ENCODE results near the gene C16orf86. TPM values are rescaled to one million over a fixed set of nuclear protein-coding genes. Genes with fewer than 3 reads are reported as not detected.

Gene C16orf86
- total and polyA plus RNA-seq, 2 of the 8 experiments (the other 6 are each of a cell fraction or from before 2014, with no cell fraction given) = 1.4 to 2.3 TPM

DNA sequence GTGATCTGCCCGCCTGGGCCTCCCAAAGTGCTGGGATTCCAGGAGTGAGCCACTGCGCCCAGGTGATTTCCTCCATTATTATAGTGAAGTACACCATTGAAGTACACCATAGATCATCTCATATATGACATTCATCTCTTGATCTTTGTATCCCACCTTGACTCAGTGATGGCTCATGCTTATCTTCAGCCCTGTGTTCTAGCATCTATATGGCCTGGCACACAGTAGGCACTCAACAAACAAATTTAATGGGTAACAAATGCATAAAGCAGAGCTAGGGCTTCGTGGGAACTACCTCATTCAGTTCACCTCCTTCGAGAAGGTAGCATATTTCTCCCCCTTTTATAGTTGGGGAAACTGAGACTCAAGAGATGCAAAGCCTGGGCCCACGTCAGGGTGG, 1.0 kb upstream of the C16orf86 start:
- WGBS, 2 experiments (ENCODE audit: extremely low coverage in 1 of 2, insufficient coverage in 1 of 2, insufficient read length in 1 of 2, insufficient replicate concordance in 2 of 2, low coverage in 1 of 2, low lambda C conversion rate in 2 of 2, missing lambda C conversion rate in 1 of 2) = 65% methylated on average over 5 of the region's 5 CpGs; no CpG with 5 or more reads in 1 of the 2 experiments
- Histone ChIP-seq H4K8ac (ENCODE audit: extremely low read depth, insufficient read depth, low read length) (no peak overlapping the region), H2AK5ac (ENCODE audit: low read depth, low read length) (no peak overlapping the region), H3K79me1 (ENCODE audit: low read depth, low read length) (no peaks in the 10 kb centered on the region), H3K4me2 (ENCODE audit: insufficient read depth in 1 of 2, low read depth in 2 of 2, low read length in 2 of 2) (peak overlapping the region; percentile 78 to 95), H3K23ac (ENCODE audit: insufficient read length) (no peak overlapping the region), H2BK12ac (ENCODE audit: low read depth, low read length) (no peak overlapping the region), H2BK5ac (ENCODE audit: low read depth, low read length) (no peak overlapping the region), H2BK120ac (replicated peaks; ENCODE audit: low read depth, low read length) (no peak overlapping the region), H2AFZ (ENCODE audit: low read length) (0 out of 2 replicates have a peak overlapping the region, but pooled peaks have one; percentile 4), H4K20me1 (replicated peaks in 1 of 2; ENCODE audit: control insufficient read depth in 1 of 2, insufficient read depth in 2 of 2, low read length in 2 of 2) (peaks cover 6 to 8% of the 10 kb centered on the region in 2 experiments), H3K23me2 (ENCODE audit: low read depth, low read length) (peaks cover 20% of the 10 kb centered on the region; the same call in 1 of the 2 replicates), H3K4me3 (ENCODE audit: extremely low read depth in 1 of 4, insufficient read depth in 2 of 4, low read depth in 3 of 4, low read length in 4 of 4) (peak overlapping the region; percentile 44 to 73 (median 51)), H3K14ac (ENCODE audit: insufficient read length) (no peak overlapping the region), H3K4me1 (replicated peaks in 1 of 4; ENCODE audit: control insufficient read depth in 3 of 4, insufficient read depth in 4 of 4, low read length in 3 of 4) (peaks cover 0 to 29% (median 20%) of the 10 kb centered on the region in 4 experiments; a peak in 5 of 7 replicates), H3K18ac (ENCODE audit: extremely low read depth, low read length) (no peak overlapping the region), H3K27me3 (replicated peaks in 1 of 4; ENCODE audit: control insufficient read depth in 3 of 4, extremely low read depth in 1 of 4, insufficient read depth in 3 of 4, low read length in 3 of 4) (peaks cover 0 to 3% (median 0%) of the 10 kb centered on the region in 4 experiments; a peak in 2 of 7 replicates), H3K9me3 (ENCODE audit: insufficient read depth in 2 of 2, low read depth in 1 of 2, low read length in 1 of 2) (no peaks in the 10 kb centered on the region), H3K79me2 (ENCODE audit: control insufficient read depth in 1 of 2, insufficient read depth in 2 of 2, low read length in 2 of 2) (no peaks in the 10 kb centered on the region), H3K56ac (replicated peaks; ENCODE audit: insufficient read length, low read depth, low read length) (no peak overlapping the region), H2BK20ac (ENCODE audit: low read length) (no peak overlapping the region), H3K27ac (ENCODE audit: low read depth, low read length) (no peak overlapping the region), H4K5ac (ENCODE audit: insufficient read length, low read depth, low read length) (no peak overlapping the region), H4K91ac (replicated peaks; ENCODE audit: insufficient read length, low read length) (no peak overlapping the region), H3K36me3 (ENCODE audit: control insufficient read depth in 2 of 4, insufficient read depth in 4 of 4, low read length in 3 of 4) (no peaks in the 10 kb centered on the region), H3K4ac (replicated peaks; ENCODE audit: insufficient read length, low read depth, low read length) (no peak overlapping the region), H3K9ac (replicated peaks in 1 of 4; ENCODE audit: extremely low read depth in 1 of 4, low read depth in 3 of 4, low read length in 3 of 4) (peak overlapping the region in 1 of 4 experiments; percentile 2; a peak in 4 of 7 replicates), H2BK15ac (ENCODE audit: low read length) (no peak overlapping the region)
- no peak for DNase-seq (ENCODE audit: low read depth in 1 of 2, low spot score in 2 of 2)
- ChIA-PET POLR2A (ENCODE audit: partially characterized antibody) (interaction anchor here (1.9 kb wide), 1 partner anchor 104 kb away, joined by 5 read pairs; no protein-coding TSS in a partner anchor), CTCF (ENCODE audit: partially characterized antibody) (interaction anchor here (0.7 to 13.7 kb wide), 15 partner anchors 11 to 277 kb away, joined by 3 to 202 read pairs (median 4); partner anchors contain the start of genes CARMIL2 and RIPOR1)
- no peak for TF ChIP-seq TBP (IDR thresholded peaks at IDR 0.05; ENCODE audit: low read depth, low read length)
- no peak for TF ChIP-seq SP4 (IDR thresholded peaks at IDR 0.05; ENCODE audit: low read length)
- 0 out of 2 replicates have a peak, but pooled peaks have one; percentile 5 for TF ChIP-seq TAF1 (IDR thresholded peaks at IDR 0.05; ENCODE audit: low read depth, low read length)
- no peak for TF ChIP-seq PHF8 (conservative IDR thresholded peaks at IDR 0.05; ENCODE audit: low read depth, low read length)
- FAIRE-seq = no peak

Data from H1 (cell line).